H1 (cell line): Measurements from ENCODE around the gene SLX9. TPM values are rescaled to one million over a fixed set of nuclear protein-coding genes. Genes with fewer than 3 reads are reported as not detected.

ENCODE experiments used
- BACH1 ChIP-seq: IDR thresholded peaks from 2 replicates; pipeline ENCODE4 v1.6.1; 2012; ENCODE audit warnings: low read length, improper control_type of control experiment
- polyA plus RNA-seq, 7 experiments: library from polyadenylated mRNA; depleted of rRNA in 3 of 7; stranded (reverse) in 5 of 7; unstranded in 2 of 7; fragments of >200 nt in 5 of 7; fragments of 200-250 nt in 2 of 7; gene quantifications; 1 replicate in 5 of 7; 2 replicates in 1 of 7; 4 replicates in 1 of 7; pipeline versions ENCODE4 v1.2.1 to v1.2.3, GENCODE V29; 2011 to 2013; ENCODE audit warnings: missing spikeins in 2 of 7, mixed read lengths in 2 of 7
- total RNA-seq: library from RNA; stranded (reverse); fragmentation: NEBNext Ultra II Directional; extraction: Animal tissue kit (Norgen Biotek cat#: 25700); gene quantifications from 2 replicates; pipeline ENCODE4 v1.2.1, GENCODE V29; 2021
- TF ChIP-seq, protein P1 (sequence below): fragments of 300-600 bp; sonication (generic); IDR thresholded peaks from 2 replicates; pipeline ENCODE4 v1.7.1; 2012; ENCODE audit warnings: low read length, moderate library complexity, mild to moderate bottlenecking, inconsistent platforms; ENCODE audit not compliant: insufficient replicate concordance

The SLX9 gene
- total and polyA plus RNA-seq, 2 of the 8 experiments (the other 6 are each of a cell fraction or from before 2014, with no cell fraction given), result 17.7 to 57.3 TPM

DNA sequence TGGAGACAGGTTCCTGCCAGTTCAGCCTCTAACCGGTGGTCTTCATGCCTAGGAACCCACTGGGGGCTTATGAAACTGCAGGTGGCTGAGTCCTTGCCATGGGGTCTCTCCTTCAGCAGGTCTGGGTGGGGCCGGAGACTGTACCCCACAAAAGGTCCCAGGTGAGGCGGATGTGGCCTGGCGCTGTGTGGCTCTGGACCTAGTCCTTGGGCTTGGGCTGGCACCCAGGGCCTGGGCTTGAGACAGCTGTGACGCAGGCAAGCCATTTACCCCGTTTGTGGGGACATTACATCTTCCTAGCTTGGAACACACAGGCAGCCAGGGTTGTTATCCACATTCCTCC lies 5.9 kb upstream of the SLX9 start (continued):
- TF ChIP-seq, protein P1, sequence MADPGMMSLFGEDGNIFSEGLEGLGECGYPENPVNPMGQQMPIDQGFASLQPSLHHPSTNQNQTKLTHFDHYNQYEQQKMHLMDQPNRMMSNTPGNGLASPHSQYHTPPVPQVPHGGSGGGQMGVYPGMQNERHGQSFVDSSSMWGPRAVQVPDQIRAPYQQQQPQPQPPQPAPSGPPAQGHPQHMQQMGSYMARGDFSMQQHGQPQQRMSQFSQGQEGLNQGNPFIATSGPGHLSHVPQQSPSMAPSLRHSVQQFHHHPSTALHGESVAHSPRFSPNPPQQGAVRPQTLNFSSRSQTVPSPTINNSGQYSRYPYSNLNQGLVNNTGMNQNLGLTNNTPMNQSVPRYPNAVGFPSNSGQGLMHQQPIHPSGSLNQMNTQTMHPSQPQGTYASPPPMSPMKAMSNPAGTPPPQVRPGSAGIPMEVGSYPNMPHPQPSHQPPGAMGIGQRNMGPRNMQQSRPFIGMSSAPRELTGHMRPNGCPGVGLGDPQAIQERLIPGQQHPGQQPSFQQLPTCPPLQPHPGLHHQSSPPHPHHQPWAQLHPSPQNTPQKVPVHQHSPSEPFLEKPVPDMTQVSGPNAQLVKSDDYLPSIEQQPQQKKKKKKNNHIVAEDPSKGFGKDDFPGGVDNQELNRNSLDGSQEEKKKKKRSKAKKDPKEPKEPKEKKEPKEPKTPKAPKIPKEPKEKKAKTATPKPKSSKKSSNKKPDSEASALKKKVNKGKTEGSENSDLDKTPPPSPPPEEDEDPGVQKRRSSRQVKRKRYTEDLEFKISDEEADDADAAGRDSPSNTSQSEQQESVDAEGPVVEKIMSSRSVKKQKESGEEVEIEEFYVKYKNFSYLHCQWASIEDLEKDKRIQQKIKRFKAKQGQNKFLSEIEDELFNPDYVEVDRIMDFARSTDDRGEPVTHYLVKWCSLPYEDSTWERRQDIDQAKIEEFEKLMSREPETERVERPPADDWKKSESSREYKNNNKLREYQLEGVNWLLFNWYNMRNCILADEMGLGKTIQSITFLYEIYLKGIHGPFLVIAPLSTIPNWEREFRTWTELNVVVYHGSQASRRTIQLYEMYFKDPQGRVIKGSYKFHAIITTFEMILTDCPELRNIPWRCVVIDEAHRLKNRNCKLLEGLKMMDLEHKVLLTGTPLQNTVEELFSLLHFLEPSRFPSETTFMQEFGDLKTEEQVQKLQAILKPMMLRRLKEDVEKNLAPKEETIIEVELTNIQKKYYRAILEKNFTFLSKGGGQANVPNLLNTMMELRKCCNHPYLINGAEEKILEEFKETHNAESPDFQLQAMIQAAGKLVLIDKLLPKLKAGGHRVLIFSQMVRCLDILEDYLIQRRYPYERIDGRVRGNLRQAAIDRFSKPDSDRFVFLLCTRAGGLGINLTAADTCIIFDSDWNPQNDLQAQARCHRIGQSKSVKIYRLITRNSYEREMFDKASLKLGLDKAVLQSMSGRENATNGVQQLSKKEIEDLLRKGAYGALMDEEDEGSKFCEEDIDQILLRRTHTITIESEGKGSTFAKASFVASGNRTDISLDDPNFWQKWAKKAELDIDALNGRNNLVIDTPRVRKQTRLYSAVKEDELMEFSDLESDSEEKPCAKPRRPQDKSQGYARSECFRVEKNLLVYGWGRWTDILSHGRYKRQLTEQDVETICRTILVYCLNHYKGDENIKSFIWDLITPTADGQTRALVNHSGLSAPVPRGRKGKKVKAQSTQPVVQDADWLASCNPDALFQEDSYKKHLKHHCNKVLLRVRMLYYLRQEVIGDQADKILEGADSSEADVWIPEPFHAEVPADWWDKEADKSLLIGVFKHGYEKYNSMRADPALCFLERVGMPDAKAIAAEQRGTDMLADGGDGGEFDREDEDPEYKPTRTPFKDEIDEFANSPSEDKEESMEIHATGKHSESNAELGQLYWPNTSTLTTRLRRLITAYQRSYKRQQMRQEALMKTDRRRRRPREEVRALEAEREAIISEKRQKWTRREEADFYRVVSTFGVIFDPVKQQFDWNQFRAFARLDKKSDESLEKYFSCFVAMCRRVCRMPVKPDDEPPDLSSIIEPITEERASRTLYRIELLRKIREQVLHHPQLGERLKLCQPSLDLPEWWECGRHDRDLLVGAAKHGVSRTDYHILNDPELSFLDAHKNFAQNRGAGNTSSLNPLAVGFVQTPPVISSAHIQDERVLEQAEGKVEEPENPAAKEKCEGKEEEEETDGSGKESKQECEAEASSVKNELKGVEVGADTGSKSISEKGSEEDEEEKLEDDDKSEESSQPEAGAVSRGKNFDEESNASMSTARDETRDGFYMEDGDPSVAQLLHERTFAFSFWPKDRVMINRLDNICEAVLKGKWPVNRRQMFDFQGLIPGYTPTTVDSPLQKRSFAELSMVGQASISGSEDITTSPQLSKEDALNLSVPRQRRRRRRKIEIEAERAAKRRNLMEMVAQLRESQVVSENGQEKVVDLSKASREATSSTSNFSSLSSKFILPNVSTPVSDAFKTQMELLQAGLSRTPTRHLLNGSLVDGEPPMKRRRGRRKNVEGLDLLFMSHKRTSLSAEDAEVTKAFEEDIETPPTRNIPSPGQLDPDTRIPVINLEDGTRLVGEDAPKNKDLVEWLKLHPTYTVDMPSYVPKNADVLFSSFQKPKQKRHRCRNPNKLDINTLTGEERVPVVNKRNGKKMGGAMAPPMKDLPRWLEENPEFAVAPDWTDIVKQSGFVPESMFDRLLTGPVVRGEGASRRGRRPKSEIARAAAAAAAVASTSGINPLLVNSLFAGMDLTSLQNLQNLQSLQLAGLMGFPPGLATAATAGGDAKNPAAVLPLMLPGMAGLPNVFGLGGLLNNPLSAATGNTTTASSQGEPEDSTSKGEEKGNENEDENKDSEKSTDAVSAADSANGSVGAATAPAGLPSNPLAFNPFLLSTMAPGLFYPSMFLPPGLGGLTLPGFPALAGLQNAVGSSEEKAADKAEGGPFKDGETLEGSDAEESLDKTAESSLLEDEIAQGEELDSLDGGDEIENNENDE, result no peak
- TF ChIP-seq BACH1, result no peak
